Measurements from ENCODE around the gene TMEM87B. TPM values are rescaled to one million over a fixed set of nuclear protein-coding genes. Genes with fewer than 3 reads are reported as not detected.

The TMEM87B gene
- total and polyA plus RNA-seq, 2 of the 4 experiments (the other 2 are of a cell fraction), result 6.3 to 12.5 TPM

GRCh38 chr2:112152476-112153178 lies 97.6 kb downstream of the TMEM87B start:
- no peak overlapping the region for H3K9ac ChIP-seq (ENCODE audit: low read depth, low read length)
- CTCF ChIA-PET, result interaction anchor here (0.6 kb wide), 2 partner anchors 76 to 879 kb away, joined by 3 to 5 read pairs; no protein-coding TSS in a partner anchor
- no peak overlapping the region for H3K4me2 ChIP-seq (ENCODE audit: low read depth, low read length)
- no TSS peak for BruUV-seq (replicated peaks)
- POLR2A ChIA-PET (ENCODE audit: unreplicated experiment), result no interaction called here
- peaks cover 14% of the 10 kb centered on the region for H3K4me1 ChIP-seq (ENCODE audit: control insufficient read depth, insufficient read depth, low read length)
- no peak overlapping the region for H2BK5ac ChIP-seq (ENCODE audit: low read depth, low read length, poor library complexity, severe bottlenecking)
- no peaks in the 10 kb centered on the region for H3K9me3 ChIP-seq (ENCODE audit: control insufficient read depth, insufficient read depth, low read length)
- TF ChIP-seq RFX5 (IDR thresholded peaks at IDR 0.05; ENCODE audit: low read depth, low read length), result no peak
- TF ChIP-seq USF2 (IDR thresholded peaks at IDR 0.05; ENCODE audit: low read depth, low read length), result no peak
- TF ChIP-seq NFE2L2 (IDR thresholded peaks at IDR 0.05; ENCODE audit: low read depth, low read length), result no peak
- no peak for TF ChIP-seq MXI1 (IDR thresholded peaks at IDR 0.05; ENCODE audit: borderline replicate concordance, low read depth, low read length)
- no peak for TF ChIP-seq ELK1 (IDR thresholded peaks at IDR 0.05; ENCODE audit: borderline replicate concordance, low read depth, low read length)
- no peak for TF ChIP-seq SMC3 (IDR thresholded peaks at IDR 0.05; ENCODE audit: low read depth, low read length)
- TF ChIP-seq, protein P1, sequence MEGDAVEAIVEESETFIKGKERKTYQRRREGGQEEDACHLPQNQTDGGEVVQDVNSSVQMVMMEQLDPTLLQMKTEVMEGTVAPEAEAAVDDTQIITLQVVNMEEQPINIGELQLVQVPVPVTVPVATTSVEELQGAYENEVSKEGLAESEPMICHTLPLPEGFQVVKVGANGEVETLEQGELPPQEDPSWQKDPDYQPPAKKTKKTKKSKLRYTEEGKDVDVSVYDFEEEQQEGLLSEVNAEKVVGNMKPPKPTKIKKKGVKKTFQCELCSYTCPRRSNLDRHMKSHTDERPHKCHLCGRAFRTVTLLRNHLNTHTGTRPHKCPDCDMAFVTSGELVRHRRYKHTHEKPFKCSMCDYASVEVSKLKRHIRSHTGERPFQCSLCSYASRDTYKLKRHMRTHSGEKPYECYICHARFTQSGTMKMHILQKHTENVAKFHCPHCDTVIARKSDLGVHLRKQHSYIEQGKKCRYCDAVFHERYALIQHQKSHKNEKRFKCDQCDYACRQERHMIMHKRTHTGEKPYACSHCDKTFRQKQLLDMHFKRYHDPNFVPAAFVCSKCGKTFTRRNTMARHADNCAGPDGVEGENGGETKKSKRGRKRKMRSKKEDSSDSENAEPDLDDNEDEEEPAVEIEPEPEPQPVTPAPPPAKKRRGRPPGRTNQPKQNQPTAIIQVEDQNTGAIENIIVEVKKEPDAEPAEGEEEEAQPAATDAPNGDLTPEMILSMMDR (conservative IDR thresholded peaks at IDR 0.05; ENCODE audit: low read depth, low read length), result no peak
- no peak for TF ChIP-seq POLR2A (IDR thresholded peaks at IDR 0.05; ENCODE audit: low read depth, low read length)
- no peak for TF ChIP-seq RCOR1 (IDR thresholded peaks at IDR 0.05; ENCODE audit: insufficient replicate concordance, low read length)
- TF ChIP-seq RAD21 (IDR thresholded peaks at IDR 0.05; ENCODE audit: low read length), result no peak
- TF ChIP-seq MAZ (IDR thresholded peaks at IDR 0.05; ENCODE audit: borderline replicate concordance, low read depth, low read length), result no peak
- TF ChIP-seq CHD1 (IDR thresholded peaks at IDR 0.05; ENCODE audit: low read depth, low read length), result no peak
- no peak overlapping the region for H3K18ac ChIP-seq (ENCODE audit: low read depth, low read length)
- no peak overlapping the region for H4K5ac ChIP-seq (ENCODE audit: low read depth, low read length)
- DNase-seq (no peak), ATAC-seq (ENCODE audit: low read depth) (no peak)
- no peak overlapping the region for H3K56ac ChIP-seq (ENCODE audit: extremely low read depth, insufficient read depth, low read length)
- no peak overlapping the region for H2AK5ac ChIP-seq (ENCODE audit: low read depth, low read length)
- H3K36me3 ChIP-seq (ENCODE audit: control insufficient read depth, insufficient read depth, low read length), result no peaks in the 10 kb centered on the region
- H3K79me1 ChIP-seq (ENCODE audit: low read depth in 1 of 2, low read length in 2 of 2), result 0 out of 4 replicates have a peak, but pooled peaks cover 0 to 11% of the 10 kb centered on the region in 2 experiments
- WGBS, 2 experiments (ENCODE audit: extremely low coverage in 2 of 2, insufficient read length in 1 of 2), result 100% methylated on average over 1 of the region's 10 CpGs; no CpG with 5 or more reads in 1 of the 2 experiments
- H2BK120ac ChIP-seq (ENCODE audit: low read depth, low read length), result no peak overlapping the region
- H3K23ac ChIP-seq (ENCODE audit: low read depth, low read length), result no peak overlapping the region
- in situ Hi-C loops (cut with MboI; ENCODE audit: low sequenced_read_pairs) (no loop called here), dilution Hi-C loops (cut with HindIII; ENCODE audit: low sequenced_read_pairs, unreplicated experiment) (no loop called here), intact Hi-C loops (cut with micrococcal nuclease) (no loop called here)
- H3K9me1 ChIP-seq (ENCODE audit: insufficient read depth, low read length), result peaks cover 5% of the 10 kb centered on the region
- H3K4ac ChIP-seq (ENCODE audit: low read depth, low read length), result no peak overlapping the region
- H2AK9ac ChIP-seq (replicated peaks; ENCODE audit: low read depth, low read length, poor library complexity), result no peak overlapping the region
- H3K27ac ChIP-seq (ENCODE audit: insufficient read depth, low read length), result no peak overlapping the region
- no peak overlapping the region for H2BK20ac ChIP-seq (ENCODE audit: low read depth, low read length)
- no peak overlapping the region for H4K8ac ChIP-seq (ENCODE audit: low read depth in 2 of 2, low read length in 2 of 2)
- no peak overlapping the region for H2AFZ ChIP-seq (replicated peaks; ENCODE audit: low read length, poor library complexity)
- H3K27me3 ChIP-seq (ENCODE audit: control insufficient read depth, insufficient read depth, low read length), result no peaks in the 10 kb centered on the region
- no peak overlapping the region for H3K4me3 ChIP-seq (ENCODE audit: insufficient read depth, low read depth, low read length)
- H2BK15ac ChIP-seq (ENCODE audit: low read depth, low read length), result no peak overlapping the region
- no peak overlapping the region for H4K91ac ChIP-seq (ENCODE audit: insufficient read depth, low read depth, low read length)
- no peak overlapping the region for H3K14ac ChIP-seq (replicated peaks; ENCODE audit: low read depth, low read length)
- H4K20me1 ChIP-seq (ENCODE audit: insufficient read depth, low read length), result no peaks in the 10 kb centered on the region

Data from IMR-90 (cell line).